ENCODE measurements around the gene ADRM1.

ADRM1 gene

DNA sequence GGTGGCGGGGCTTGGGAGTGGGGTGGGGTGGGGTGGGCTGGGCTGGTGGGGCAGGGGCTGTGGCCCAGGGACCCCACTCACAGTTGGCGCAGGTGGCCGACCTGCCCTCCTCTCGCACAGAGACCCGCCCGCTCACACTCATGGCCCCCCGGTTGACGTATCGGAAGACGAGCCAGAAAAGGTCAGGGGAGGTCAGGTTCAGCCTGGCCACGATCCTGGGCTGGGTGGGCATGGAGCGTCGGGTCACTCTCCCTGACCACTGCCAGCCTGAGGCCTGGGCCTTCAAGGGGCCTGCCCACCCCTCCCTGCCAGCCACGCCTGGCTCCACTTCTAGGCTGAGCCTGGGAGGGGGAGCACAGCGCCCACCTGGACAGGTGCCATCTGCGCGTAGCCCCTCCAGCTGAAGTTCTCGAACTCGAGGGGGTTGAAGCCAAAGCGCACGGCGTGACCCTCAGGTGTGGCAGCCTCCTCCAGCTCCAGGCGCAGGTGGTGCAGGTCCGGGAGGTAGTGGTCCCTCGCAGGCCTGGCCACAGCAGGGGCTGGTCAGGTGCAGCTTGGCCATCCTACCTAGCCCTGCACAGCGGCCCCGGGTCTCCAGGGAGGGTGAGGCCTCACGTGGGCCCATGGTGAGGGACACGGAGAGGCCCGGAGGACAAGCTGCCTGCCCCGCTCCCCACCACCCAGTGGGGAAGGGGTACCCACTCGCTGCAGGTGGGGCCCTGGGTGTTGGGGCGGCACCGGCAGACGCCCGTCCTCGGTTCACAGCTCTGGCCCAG lies 31.2 kb downstream of the ADRM1 start:
- DNase-seq (ENCODE audit: extremely low spot score) = no peak
- ChIA-PET CTCF (no interaction called here), POLR2A (no interaction called here)
- TF ChIP-seq, protein P1, sequence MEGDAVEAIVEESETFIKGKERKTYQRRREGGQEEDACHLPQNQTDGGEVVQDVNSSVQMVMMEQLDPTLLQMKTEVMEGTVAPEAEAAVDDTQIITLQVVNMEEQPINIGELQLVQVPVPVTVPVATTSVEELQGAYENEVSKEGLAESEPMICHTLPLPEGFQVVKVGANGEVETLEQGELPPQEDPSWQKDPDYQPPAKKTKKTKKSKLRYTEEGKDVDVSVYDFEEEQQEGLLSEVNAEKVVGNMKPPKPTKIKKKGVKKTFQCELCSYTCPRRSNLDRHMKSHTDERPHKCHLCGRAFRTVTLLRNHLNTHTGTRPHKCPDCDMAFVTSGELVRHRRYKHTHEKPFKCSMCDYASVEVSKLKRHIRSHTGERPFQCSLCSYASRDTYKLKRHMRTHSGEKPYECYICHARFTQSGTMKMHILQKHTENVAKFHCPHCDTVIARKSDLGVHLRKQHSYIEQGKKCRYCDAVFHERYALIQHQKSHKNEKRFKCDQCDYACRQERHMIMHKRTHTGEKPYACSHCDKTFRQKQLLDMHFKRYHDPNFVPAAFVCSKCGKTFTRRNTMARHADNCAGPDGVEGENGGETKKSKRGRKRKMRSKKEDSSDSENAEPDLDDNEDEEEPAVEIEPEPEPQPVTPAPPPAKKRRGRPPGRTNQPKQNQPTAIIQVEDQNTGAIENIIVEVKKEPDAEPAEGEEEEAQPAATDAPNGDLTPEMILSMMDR (IDR thresholded peaks at IDR 0.05; ENCODE audit: control extremely low read depth, extremely low read depth, low read depth, missing control alignments) = no peak

DNA sequence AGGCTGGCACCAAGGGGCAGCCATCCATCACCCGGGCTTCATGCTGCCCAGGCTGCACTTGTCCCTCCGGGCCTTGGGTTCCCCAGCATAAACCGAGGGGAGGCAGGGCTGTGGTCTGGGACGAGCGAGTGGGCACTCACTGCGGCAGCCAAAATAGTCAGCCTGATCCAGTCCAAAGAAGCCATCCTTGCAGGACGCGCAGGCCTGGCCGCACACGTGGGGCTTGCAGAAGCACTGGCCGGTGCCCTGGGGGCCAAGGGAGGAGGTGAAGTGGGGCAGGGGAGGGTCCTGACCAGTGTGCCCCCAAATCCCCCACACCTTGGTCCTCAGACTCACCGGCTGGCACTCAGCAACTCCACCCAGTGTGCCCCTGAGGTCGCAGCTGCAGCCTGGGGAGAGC lies 32.1 kb downstream of the ADRM1 start:
- ChIA-PET POLR2A (no interaction called here), CTCF (no interaction called here)
- no peak for DNase-seq (ENCODE audit: extremely low spot score)
- TF ChIP-seq, protein P1 (IDR thresholded peaks at IDR 0.05; ENCODE audit: control extremely low read depth, extremely low read depth, low read depth, missing control alignments) = no peak

DNA sequence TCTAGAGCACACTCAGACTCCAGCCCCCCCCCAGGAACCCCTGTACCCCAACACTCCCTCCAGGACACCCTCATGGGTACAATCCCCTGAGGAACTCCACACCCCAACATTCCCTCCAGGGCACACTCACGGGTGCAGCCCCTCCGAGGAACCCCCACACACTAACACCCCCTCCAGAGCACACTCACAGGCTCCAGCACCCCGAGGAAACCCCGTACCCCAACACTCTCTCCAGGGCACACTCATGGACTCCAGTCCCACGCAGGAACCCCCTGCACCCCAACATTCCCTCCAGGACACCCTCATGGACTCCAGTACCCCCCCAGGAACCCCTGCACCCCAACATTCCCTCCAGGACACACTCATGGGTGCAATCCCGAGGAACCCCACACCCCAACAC lies 32.7 kb downstream of the ADRM1 start:
- ChIA-PET POLR2A (no interaction called here), CTCF (no interaction called here)
- no peak for DNase-seq (ENCODE audit: extremely low spot score)
- TF ChIP-seq, protein P1 (IDR thresholded peaks at IDR 0.05; ENCODE audit: control extremely low read depth, extremely low read depth, low read depth, missing control alignments) = no peak

DNA sequence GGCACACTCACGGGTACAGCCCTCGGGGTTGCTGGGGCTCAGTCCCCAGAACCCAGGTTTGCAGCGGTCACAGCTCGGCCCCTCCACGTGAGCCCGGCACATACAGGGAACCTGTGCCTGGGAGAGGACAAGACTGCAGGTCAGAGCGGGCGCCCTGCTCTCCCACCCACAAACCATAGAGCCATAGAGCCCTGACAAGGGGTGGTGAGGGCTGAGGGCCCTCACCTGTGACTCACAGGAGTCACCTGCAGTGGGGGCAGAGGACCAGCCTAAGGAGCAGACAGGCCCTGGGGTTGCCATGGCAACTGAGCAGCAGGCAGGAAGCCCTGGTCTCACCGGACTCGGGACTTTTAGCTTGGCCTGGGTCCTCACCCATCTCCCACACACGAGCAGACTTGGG lies 33.5 kb downstream of the ADRM1 start:
- ChIA-PET POLR2A (no interaction called here), CTCF (no interaction called here)
- TF ChIP-seq, protein P1 (IDR thresholded peaks at IDR 0.05; ENCODE audit: control extremely low read depth, extremely low read depth, low read depth, missing control alignments) = no peak
- DNase-seq (ENCODE audit: extremely low spot score) = no peak

DNA sequence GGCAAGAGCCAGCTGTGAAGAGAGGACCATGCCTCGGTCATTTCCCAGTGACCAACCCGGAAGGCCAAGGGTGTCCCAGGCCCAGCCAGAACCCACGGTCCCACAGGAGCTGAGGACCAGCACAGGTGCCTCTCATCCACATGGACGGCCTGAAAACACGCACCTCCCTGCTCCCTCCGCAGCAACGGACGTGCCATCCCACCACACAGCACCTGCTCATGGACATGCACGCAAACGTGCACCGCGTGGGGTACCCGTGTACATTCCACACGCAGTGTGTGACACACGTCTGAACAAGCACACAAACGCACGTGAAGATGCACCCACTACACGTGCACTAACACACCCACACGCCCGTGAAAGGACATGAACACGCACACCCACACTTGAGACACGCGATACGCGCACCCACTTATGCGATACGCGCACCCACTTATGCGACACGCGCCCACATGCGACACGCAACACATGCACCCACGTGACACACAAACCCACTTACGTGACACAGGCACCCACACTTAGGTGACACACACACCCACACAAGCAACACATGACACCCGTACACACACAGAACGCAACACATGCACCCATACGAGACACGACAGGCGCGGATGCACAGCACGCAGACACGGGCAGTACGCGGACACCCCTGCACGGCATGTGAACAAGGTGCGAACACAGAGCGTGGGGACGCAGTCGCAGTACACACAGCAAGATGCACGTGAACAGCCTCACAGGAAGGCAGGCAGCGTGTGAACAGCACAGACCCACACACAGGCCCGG lies 34.2 kb downstream of the ADRM1 start:
- ChIA-PET POLR2A (no interaction called here), CTCF (no interaction called here)
- DNase-seq (ENCODE audit: extremely low spot score) = no peak
- TF ChIP-seq, protein P1 (IDR thresholded peaks at IDR 0.05; ENCODE audit: control extremely low read depth, extremely low read depth, low read depth, missing control alignments) = no peak

DNA sequence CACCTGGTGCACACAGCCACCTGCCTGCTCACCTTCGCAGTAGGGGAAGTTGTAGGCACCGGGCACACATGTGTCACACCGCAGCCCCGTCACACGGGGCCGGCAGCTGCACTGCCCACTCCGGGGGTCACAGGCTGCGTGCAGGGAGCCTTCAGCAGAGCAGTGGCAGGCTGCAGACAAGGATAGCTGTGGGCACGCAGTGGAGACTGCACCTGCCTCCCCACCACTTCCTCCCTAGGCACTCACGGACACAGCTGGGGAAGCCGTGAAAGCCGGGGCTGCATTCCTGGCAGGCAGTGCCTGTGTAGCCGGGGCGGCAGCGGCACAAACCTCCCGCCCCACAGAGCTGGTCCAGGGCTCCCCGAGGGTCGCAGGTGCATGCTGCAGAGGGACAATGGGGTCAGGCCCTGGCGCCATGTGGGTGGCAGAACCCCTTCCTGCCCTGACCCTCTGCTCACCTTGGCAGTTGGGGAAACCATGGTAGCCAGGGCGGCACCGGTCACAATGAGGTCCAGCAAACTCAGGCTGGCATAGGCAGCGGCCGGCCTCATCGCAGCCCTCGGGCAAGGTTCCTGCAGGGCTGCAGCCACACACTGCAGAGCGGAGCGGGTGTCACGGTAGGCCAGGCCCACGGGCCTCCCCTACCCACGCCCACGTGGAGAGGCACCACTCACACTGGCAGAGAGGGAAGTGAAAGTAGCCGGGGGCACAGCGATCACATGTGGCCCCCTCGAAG lies 34.9 kb downstream of the ADRM1 start:
- TF ChIP-seq, protein P1 (IDR thresholded peaks at IDR 0.05; ENCODE audit: control extremely low read depth, extremely low read depth, low read depth, missing control alignments) = no peak
- ChIA-PET POLR2A (no interaction called here), CTCF (no interaction called here)
- no peak for DNase-seq (ENCODE audit: extremely low spot score)
